K562 (cell line): ENCODE measurements around the gene TIMP2. TPM values are rescaled to one million over a fixed set of nuclear protein-coding genes. Genes with fewer than 3 reads are reported as not detected.

ENCODE experiments used
- AFF4 ChIP-seq: sonication (generic); formaldehyde crosslinking; IDR thresholded peaks from 2 replicates; pipeline ENCODE4 v1.8.0; 2023; ENCODE audit warnings: mild to moderate bottlenecking, missing genetic modification reagents
- ARNT ChIP-seq, 2 experiments: fragments of 450-650 bp; IDR thresholded peaks; 2 replicates each; pipeline ENCODE4 v1.6.1; 2016; ENCODE audit warnings: mild to moderate bottlenecking in 1 of 2
- CCNT2 ChIP-seq: IDR thresholded peaks from 2 replicates; pipeline ENCODE4 v1.6.1; 2011; ENCODE audit warnings: borderline replicate concordance, low read depth, mild to moderate bottlenecking, moderate library complexity, mixed read lengths, low read length; ENCODE audit not compliant: insufficient read length; ENCODE audit errors: extremely low read depth
- E2F1 ChIP-seq: sonication (generic); formaldehyde crosslinking; IDR thresholded peaks from 2 replicates; pipeline ENCODE4 v1.8.1; 2023; ENCODE audit warnings: mild to moderate bottlenecking, missing genetic modification reagents, moderate library complexity
- EP300 ChIP-seq: IDR thresholded peaks from 2 replicates; pipeline ENCODE4 v1.6.1; 2012; ENCODE audit warnings: low read length, improper control_type of control experiment
- HDAC2 ChIP-seq: fragments of 450-650 bp; IDR thresholded peaks from 2 replicates; pipeline ENCODE4 v1.6.1; 2016; ENCODE audit warnings: mild to moderate bottlenecking
- HES1 ChIP-seq: fragments of 450-650 bp; IDR thresholded peaks from 2 replicates; pipeline ENCODE4 v1.6.1; 2016; ENCODE audit warnings: low read depth, mild to moderate bottlenecking, moderate library complexity
- HNRNPUL1 ChIP-seq: fragments of 200-400 bp; formaldehyde crosslinking; IDR thresholded peaks from 2 replicates; pipeline ENCODE4 v1.6.1; 2017; ENCODE audit warnings: low read length
- KDM5B ChIP-seq: fragments of 200-600 bp; sonication (generic); IDR thresholded peaks from 2 replicates; pipeline ENCODE4 v1.6.1; 2012; ENCODE audit warnings: low read depth, mild to moderate bottlenecking, moderate library complexity, low read length, control low read depth, inconsistent platforms; ENCODE audit not compliant: insufficient replicate concordance
- LEF1 ChIP-seq: fragments of 450-650 bp; IDR thresholded peaks from 2 replicates; pipeline ENCODE4 v1.6.1; 2016; ENCODE audit warnings: mild to moderate bottlenecking
- MAFF ChIP-seq: IDR thresholded peaks from 2 replicates; pipeline ENCODE4 v1.6.1; 2012; ENCODE audit warnings: low read length, improper control_type of control experiment
- NCOR1 ChIP-seq: fragments of 450-650 bp; IDR thresholded peaks from 2 replicates; pipeline ENCODE4 v1.6.1; 2016; ENCODE audit warnings: mild to moderate bottlenecking, moderate library complexity
- NFIC ChIP-seq: fragments of 450-650 bp; IDR thresholded peaks from 2 replicates; pipeline ENCODE4 v1.6.1; 2017; ENCODE audit warnings: mild to moderate bottlenecking, inconsistent platforms
- RB1 ChIP-seq: fragments of 450-650 bp; IDR thresholded peaks from 2 replicates; pipeline ENCODE4 v1.6.1; 2017; ENCODE audit warnings: low read depth, mild to moderate bottlenecking
- RBFOX2 ChIP-seq: fragments of 200-400 bp; formaldehyde crosslinking; IDR thresholded peaks from 2 replicates; pipeline ENCODE4 v1.6.1; 2017; ENCODE audit warnings: low read depth, mild to moderate bottlenecking, low read length, moderate library complexity
- SMARCA4 ChIP-seq: fragments of 450-650 bp; IDR thresholded peaks from 2 replicates; pipeline ENCODE4 v1.6.1; 2016
- SMARCC2 ChIP-seq: fragments of 450-650 bp; IDR thresholded peaks from 2 replicates; pipeline ENCODE4 v1.6.1; 2017; ENCODE audit warnings: antibody characterized with exemption, moderate library complexity, mild to moderate bottlenecking, low read depth
- U2AF1 ChIP-seq: fragments of 200-400 bp; formaldehyde crosslinking; optimal IDR thresholded peaks from 2 replicates; pipeline ENCODE3; 2017; ENCODE audit warnings: mild to moderate bottlenecking, low read depth, low read length, moderate library complexity
- XRCC5 ChIP-seq: fragments of 200-400 bp; formaldehyde crosslinking; IDR thresholded peaks from 2 replicates; pipeline ENCODE4 v1.6.1; 2017; ENCODE audit warnings: low read depth, mild to moderate bottlenecking, low read length
- ZFP91 ChIP-seq: sonication (generic); formaldehyde crosslinking; IDR thresholded peaks from 2 replicates; pipeline ENCODE4 v1.8.0; 2022; ENCODE audit warnings: mild to moderate bottlenecking, missing genetic modification reagents
- polyA plus RNA-seq, 8 experiments: library from polyadenylated mRNA; depleted of rRNA in 4 of 8; stranded (reverse) in 5 of 8; unstranded in 3 of 8; fragments of >200 nt; fragmentation: Nextera tagmentation in 2 of 8; fragmentation: Illumina TruSeq in 1 of 8; extraction: Ambion mirVana in 2 of 8; extraction: Trizol in 1 of 8; gene quantifications; 2 replicates each; pipeline versions ENCODE4 v1.2.1 to v1.2.3, GENCODE V29; 2011 to 2014; ENCODE audit warnings: inconsistent platforms in 1 of 8, missing spikeins in 1 of 8
- total RNA-seq, 7 experiments: library from RNA; depleted of rRNA in 6 of 7; stranded (reverse); fragments of >200 nt in 6 of 7; fragmentation: Illumina TruSeq in 2 of 7; extraction: Trizol in 2 of 7; gene quantifications; 2 replicates each; pipeline versions ENCODE4 v1.2.1 to v1.2.3, GENCODE V29; 2011 to 2021; ENCODE audit warnings: low replicate concordance in 1 of 7
- TF ChIP-seq, protein P1 (sequence below): fragments of 450-650 bp; IDR thresholded peaks from 2 replicates; pipeline ENCODE4 v1.6.1; 2018; ENCODE audit warnings: mild to moderate bottlenecking, low read depth; ENCODE audit not compliant: partially characterized antibody

TIMP2 gene
- total and polyA plus RNA-seq, 9 of the 15 experiments (the other 6 are each of a cell fraction or from before 2014, with no cell fraction given): 0.55 TPM; not detected in 8

- no peak for TF ChIP-seq AFF4
- TF ChIP-seq E2F1 (CRISPR knock-in tag): no peak
- TF ChIP-seq CCNT2: peak; percentile 84
- no peak for TF ChIP-seq MAFF
- TF ChIP-seq SMARCC2: 0 out of 2 replicates have a peak, but pooled peaks have one; percentile 24
- TF ChIP-seq EP300: peak; percentile 90
- TF ChIP-seq ZFP91 (CRISPR knock-in tag): no peak
- no peak for TF ChIP-seq XRCC5
- TF ChIP-seq, protein P1, sequence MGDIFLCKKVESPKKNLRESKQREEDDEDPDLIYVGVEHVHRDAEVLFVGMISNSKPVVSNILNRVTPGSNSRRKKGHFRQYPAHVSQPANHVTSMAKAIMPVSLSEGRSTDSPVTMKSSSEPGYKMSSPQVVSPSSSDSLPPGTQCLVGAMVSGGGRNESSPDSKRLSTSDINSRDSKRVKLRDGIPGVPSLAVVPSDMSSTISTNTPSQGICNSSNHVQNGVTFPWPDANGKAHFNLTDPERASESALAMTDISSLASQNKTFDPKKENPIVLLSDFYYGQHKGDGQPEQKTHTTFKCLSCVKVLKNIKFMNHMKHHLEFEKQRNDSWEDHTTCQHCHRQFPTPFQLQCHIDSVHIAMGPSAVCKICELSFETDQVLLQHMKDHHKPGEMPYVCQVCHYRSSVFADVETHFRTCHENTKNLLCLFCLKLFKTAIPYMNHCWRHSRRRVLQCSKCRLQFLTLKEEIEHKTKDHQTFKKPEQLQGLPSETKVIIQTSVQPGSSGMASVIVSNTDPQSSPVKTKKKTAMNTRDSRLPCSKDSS: no peak
- no peak for TF ChIP-seq U2AF1
- no peak for TF ChIP-seq HNRNPUL1
- peak; percentile 76 for TF ChIP-seq NCOR1
- TF ChIP-seq SMARCA4: peak; percentile 82
- TF ChIP-seq LEF1: peak; percentile 40; the same call in 1 of the 2 replicates
- TF ChIP-seq RB1: peak; percentile 37; the same call in 1 of the 2 replicates
- TF ChIP-seq HES1: 0 out of 2 replicates have a peak, but pooled peaks have one; percentile 36
- TF ChIP-seq NFIC: peak; percentile 21; the same call in 1 of the 2 replicates
- no peak for TF ChIP-seq RBFOX2
- TF ChIP-seq KDM5B: no peak
- TF ChIP-seq ARNT (IDR thresholded peaks at IDR 0.05): 0 out of 4 replicates have a peak, but pooled peaks of 1 of the 2 experiments have one; percentile 33
- peak; percentile 54; the same call in 1 of the 2 replicates for TF ChIP-seq HDAC2
Measured at GRCh38 chr17:78853926-78854394, 71.2 kb downstream of the TIMP2 start (continued).
